ENCODE results near the gene MOXD1.

The MOXD1 gene

GRCh38 chr6:132400883-132401617 is at the start of gene MOXD1 (continued):
- TF ChIP-seq KLF9 (tag by site-specific recombination; IDR thresholded peaks at IDR 0.05; ENCODE audit: low read depth) (peak; percentile 49; the same call in 1 of the 2 replicates), ZNF707 (tag by site-specific recombination; IDR thresholded peaks at IDR 0.05) (no peak), ZNF610 (tag by site-specific recombination; IDR thresholded peaks at IDR 0.05; ENCODE audit: borderline replicate concordance) (peak; percentile 81; the same call in 1 of the 2 replicates)

GRCh38 chr6:132446855-132447241 is 45.6 kb upstream of the MOXD1 start:
- ChIA-PET POLR2A (no interaction called here), CTCF (interaction anchor here (2.2 to 2.4 kb wide), 2 partner anchors 168 kb away, joined by 10 to 11 read pairs; no protein-coding TSS in a partner anchor)
- no peak overlapping the region for H3K4me3 ChIP-seq (ENCODE audit: low read depth, low read length)
- H3K27ac ChIP-seq (ENCODE audit: extremely low read depth, low read depth, low read length), result no peak overlapping the region
- H3K36me3 ChIP-seq (ENCODE audit: control insufficient read depth in 2 of 2, insufficient read depth in 1 of 2, low read length in 2 of 2), result peaks cover 0 to 7% of the 10 kb centered on the region in 2 experiments; a peak in 2 of 3 replicates
- H3K4me1 ChIP-seq (ENCODE audit: control insufficient read depth, insufficient read depth, low read length), result no peaks in the 10 kb centered on the region
- TF ChIP-seq ZNF677 (tag by site-specific recombination; IDR thresholded peaks at IDR 0.05) (no peak), ZNF202 (tag by site-specific recombination; IDR thresholded peaks at IDR 0.05; ENCODE audit: borderline replicate concordance) (no peak), ZBTB48 (tag by site-specific recombination; IDR thresholded peaks at IDR 0.05) (no peak), ZNF501 (tag by site-specific recombination; IDR thresholded peaks at IDR 0.05) (no peak), ZNF274 (IDR thresholded peaks at IDR 0.05; ENCODE audit: low read length) (no peak), ZNF274 (tag by site-specific recombination; IDR thresholded peaks at IDR 0.05; ENCODE audit: borderline replicate concordance) (no peak), ZBTB44 (tag by site-specific recombination; IDR thresholded peaks at IDR 0.05) (no peak), ZNF747 (tag by site-specific recombination; IDR thresholded peaks at IDR 0.05) (no peak), ZBTB17 (tag by site-specific recombination; IDR thresholded peaks at IDR 0.05) (no peak), ZNF791 (tag by site-specific recombination; IDR thresholded peaks at IDR 0.05) (no peak), ZFP41 (tag by site-specific recombination; IDR thresholded peaks at IDR 0.05; ENCODE audit: borderline replicate concordance) (no peak), GFI1B (tag by site-specific recombination; IDR thresholded peaks at IDR 0.05) (no peak), ZNF391 (tag by site-specific recombination; IDR thresholded peaks at IDR 0.05; ENCODE audit: borderline replicate concordance, low read depth) (no peak), ZNF341 (tag by site-specific recombination; IDR thresholded peaks at IDR 0.05; ENCODE audit: low read depth) (no peak), ZNF132 (tag by site-specific recombination; IDR thresholded peaks at IDR 0.05; ENCODE audit: borderline replicate concordance) (no peak), GLIS1 (tag by site-specific recombination; IDR thresholded peaks at IDR 0.05) (no peak), TSHZ1 (tag by site-specific recombination; IDR thresholded peaks at IDR 0.05; ENCODE audit: borderline replicate concordance) (no peak)
- no peaks in the 10 kb centered on the region for H3K9me3 ChIP-seq (ENCODE audit: control insufficient read depth, insufficient read depth, low read depth, low read length)
